T follicular helper cell (primary cell): ENCODE measurements around the gene USP19.

Source experiments
- DNase-seq: peaks from one replicate; pipeline ENCODE4 v3.0.0-alpha.2; 2020; ENCODE audit warnings: low read depth

USP19 gene

GRCh38 chr3:49132437-49133225 is 12.0 kb upstream of the USP19 start, which contains the start of gene LAMB2:
LAMB2 (minus strand) TSS chr3:49133050; CDS start chr3:49132867, 183 bp downstream.
- DNase-seq: no peak

DNA sequence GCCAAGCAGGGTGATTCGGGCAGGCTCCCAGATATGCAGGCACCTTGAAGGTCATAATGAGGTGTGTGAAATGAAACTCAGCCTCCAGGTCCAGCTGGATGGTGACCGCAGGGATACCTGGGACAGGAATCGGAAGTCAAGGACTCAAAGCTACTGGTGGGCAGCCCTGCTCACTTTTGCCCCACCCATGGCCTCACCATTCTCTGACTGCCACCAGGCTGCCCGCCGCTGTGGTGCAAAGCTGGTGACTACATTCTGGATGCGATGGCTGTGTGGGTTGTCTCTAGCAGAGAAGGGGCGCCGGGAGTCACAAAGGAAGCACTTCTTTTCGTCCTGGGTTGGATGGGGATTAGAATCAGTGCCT is 11.4 kb upstream of the USP19 start:
- DNase-seq: no peak

- no peak for DNase-seq
Measured at GRCh38 chr3:49131576-49131975, 11.0 kb upstream of the USP19 start.

GRCh38 chr3:49131040-49131439 is 10.4 kb upstream of the USP19 start:
- DNase-seq: no peak

GRCh38 chr3:49124991-49125670 is 4.5 kb upstream of the USP19 start:
- no peak for DNase-seq

- no peak for DNase-seq
Measured at GRCh38 chr3:49124203-49124602, 3.6 kb upstream of the USP19 start.

DNA sequence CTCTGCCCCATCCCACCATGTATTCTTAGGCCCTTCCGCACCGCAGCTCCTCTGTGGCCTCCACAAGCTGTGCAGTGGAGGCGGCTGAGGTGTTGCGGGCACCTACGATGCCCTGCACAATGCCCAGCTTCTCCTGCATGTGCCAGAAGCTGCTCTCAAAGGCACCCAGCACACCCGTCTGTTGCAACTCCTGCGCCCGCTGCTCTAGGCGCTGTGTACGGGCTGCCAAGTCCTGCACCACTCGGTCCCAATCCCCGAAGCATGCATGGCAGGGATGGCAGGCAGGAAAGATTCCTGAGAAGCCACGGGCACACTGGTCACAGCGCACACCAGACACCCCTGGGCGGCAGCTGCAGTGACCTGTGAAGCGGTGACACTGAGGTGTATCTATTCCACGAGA is 3.1 kb upstream of the USP19 start:
- DNase-seq: no peak

DNA sequence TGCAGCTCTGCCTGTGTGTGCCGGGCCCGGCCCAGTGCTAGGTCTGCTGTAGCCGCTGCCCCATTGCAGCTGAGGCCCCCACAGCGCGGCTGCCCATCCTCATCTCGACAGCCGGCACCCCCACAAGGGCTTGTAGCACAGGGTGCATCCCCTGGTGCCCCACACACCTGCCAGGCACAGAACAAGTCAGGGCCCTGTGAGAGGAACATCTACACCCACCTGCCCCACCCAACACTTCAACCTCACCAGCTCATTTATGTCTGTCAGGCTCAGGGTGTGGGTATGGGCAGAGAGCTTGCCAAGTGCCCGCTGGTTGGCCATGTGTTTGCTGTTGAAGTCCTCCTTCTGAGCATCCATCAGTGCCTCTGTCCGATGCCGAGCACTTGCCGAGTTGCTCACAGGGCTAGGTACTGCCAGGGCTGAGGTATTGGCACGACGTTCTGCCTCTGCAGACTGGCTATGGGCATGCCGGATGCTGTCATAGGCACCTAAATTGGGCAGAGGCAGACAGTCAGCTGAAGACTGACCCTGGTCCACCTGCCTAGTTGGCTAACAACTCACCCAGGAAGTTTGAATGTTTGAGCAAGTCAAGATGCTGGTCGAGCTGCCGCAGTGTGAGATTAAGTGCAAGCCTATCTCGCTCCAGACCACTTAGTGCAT is 2.4 kb upstream of the USP19 start:
- DNase-seq: no peak

- DNase-seq: no peak
Measured at GRCh38 chr3:49122451-49122850, 1.8 kb upstream of the USP19 start.

DNA sequence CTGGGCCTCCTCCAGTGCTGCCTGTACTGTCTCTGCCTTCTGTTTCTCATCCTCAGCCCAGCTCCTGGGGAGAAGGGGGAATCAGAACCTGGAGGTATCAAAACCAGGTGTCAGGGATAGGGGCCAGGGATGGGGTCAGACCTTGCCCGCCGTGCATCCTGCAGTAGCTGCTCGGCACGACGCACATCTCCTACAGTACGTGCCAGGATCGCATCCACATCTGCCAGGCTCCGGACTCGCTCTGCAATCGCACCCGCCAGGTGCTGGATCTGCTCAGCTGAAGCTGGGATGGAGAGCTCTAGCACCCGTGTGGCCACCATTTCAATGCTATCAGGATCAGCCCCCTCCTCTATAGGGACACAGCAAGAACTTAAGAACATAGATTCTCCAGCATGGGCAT is 1.4 kb upstream of the USP19 start:
- no peak for DNase-seq

DNA sequence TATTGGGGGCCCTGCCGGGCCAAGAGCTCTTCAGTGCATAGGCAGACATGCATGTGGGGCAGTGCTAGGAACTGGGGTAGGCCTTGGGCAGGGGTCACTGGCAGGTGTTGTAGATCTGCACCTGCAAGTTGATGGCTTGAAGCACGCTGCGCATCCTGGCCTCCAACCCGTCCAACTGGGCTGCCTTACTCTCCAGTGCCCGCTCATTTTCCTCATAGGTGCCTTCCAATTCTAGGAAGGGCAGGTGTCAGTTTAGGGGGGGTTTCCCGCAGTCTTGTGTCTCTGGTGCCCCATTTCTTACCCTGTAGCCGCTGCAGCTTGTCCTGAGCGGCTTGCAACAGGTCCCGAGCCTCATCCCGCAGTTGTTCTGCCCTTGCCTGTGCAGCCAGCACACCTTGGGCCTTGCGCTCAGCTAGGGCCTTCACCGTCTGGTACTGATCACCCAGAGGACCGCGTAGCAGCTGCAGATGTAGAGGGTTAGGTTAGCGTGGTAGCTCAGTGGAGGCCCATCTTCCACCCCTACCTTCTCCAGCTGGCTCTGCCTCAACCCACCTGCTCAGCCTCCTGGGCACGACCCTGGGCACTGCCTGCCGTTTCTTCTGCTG is 611 bp upstream of the USP19 start:
- no peak for DNase-seq

DNA sequence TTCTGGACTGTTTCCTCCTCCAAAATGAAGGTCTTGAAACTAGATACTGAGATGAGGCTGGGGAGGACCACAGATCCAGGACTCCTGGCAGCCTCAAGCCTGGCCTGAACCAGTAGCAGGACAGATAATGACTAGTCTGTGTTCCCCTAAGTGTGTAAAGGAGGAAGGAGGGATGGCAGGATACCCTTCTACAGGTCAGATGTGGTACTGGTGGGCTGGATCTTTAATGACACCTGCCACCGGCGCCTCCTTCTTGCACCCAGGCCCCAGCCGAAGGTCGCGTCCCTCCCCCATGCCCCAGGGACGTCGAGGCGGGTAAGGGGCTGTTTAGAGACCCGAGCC is 556 bp downstream of the USP19 start:
- no peak for DNase-seq

DNA sequence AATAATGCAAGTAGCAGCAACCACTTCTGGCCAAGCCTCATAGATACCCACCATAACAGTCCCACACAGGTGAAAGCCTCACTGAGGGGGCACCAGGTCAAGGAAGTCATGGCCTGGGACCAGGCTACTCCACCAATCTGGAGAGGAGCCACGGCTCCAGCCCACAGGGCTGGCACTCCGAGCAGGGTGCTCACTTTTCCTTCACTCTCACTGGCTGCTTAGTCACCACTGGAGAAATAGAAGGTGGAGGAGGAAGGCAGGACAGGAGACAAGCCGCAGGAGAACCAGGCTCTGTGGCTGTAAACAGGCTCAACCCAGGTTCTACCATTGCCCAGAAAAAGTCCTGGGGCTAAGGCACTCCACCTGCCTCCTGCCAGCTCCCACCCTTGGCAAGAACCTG is 1.2 kb downstream of the USP19 start:
- no peak for DNase-seq

- no peak for DNase-seq
Measured at GRCh38 chr3:49119036-49119435, 1.6 kb downstream of the USP19 start.

DNA sequence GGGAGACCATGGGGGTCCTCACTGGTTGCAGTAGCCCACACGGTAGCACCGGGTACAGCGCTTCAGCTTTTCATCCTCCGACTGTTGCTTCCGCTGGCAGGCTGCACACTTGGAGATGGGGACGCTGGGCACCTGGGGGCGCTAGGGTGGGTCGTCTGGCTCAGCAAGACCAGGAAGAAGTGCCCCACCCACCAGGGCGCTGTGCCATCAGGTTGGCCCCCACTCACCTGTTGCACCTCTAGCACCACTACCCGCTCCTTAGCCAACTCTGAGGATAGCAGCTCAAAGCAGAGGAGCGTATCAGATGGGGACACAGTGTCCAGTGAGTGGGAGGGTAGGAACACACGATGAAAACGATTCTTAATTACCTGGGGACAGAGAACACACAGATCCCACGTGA is 8.4 kb downstream of the USP19 start:
- DNase-seq: no peak

GRCh38 chr3:49111347-49111746 is 9.3 kb downstream of the USP19 start:
- no peak for DNase-seq

DNA sequence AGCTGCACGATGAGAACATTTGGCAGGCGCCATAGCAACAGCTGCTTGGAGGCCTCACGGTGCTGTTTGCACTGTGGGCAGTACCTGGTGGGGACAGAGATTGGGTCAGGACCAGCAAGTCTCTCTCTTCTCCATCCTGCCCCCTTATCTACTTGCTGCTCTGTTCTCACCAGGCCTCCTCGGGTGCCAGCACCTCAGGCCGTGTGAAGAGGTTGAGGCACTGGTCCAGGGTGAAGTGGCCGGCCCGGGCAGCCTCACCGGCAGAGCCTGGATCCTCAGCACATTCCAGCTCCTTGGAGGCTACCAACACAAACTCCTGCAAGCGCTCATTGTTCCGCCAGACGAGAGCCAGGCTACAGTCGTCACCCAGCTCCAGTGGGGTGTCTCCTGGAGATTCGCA is 9.8 kb downstream of the USP19 start:
- no peak for DNase-seq

DNA sequence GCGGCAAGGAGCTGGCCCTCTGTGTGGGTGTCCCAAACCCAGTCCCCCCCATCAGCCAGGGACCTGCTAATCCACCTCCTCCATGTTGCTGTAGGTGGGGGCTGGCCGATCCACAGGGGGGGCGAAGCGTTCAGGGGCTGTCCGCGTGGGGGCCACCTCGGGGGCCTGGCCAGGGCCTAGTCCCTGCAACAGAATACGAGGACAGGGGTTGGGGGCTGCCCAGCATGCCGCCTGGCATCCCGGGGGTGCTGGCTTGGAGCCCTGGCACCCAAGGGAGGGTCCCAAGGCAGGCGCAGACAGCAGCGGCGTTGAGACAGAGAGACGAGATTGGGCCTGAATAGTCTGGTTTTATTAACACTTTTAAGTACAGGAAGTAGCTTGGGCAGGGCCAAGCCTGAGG is 12.3 kb downstream of the USP19 start:
- no peak for DNase-seq

GRCh38 chr3:49104427-49105291 is 16.0 kb downstream of the USP19 start, which contains the start of gene QARS1:
QARS1 (minus strand) TSS chr3:49104757; CDS start chr3:49104733, 24 bp downstream.
- peak; percentile 82 for DNase-seq

DNA sequence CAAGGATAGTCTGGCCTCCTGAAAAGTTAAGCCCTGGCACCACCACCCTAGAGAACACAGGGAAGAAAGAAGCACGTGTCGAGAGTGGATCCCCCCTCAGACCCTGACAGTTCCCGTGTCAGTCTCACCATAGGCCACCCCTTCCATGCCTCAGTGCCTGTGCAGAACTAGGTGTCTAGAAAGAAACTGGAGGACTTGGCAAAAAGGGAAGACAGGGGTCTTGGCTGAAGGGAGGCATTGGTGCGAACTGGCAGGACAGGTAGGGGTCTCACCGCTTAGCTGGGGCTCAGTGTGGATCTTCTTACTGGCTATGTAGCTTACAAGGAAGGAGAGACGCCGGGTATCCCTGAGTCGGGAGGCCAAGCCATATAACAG is 16.6 kb downstream of the USP19 start:
- DNase-seq: no peak

GRCh38 chr3:49100046-49100615 is 20.5 kb downstream of the USP19 start:
- DNase-seq: no peak
